Osteoblast (primary cell): ENCODE results near the gene SORCS3. TPM values are rescaled to one million over a fixed set of nuclear protein-coding genes. Genes with fewer than 3 reads are reported as not detected.

Source experiments
- DNase-seq: peaks from one replicate; pipeline ENCODE4 v3.0.0; 2011; ENCODE audit warnings: low spot score, mixed read lengths; ENCODE audit not compliant: insufficient read length; ENCODE audit errors: missing footprints
- H2AFZ ChIP-seq: 2 replicates; pipeline ENCODE4 v1.6.0; 2011; ENCODE audit warnings: mild to moderate bottlenecking, low read length
- H3K27ac ChIP-seq: 2 replicates; pipeline ENCODE4 v1.5.1; 2011; ENCODE audit warnings: mild to moderate bottlenecking, low read depth, low read length, moderate library complexity
- H3K27me3 ChIP-seq: 2 replicates; pipeline ENCODE4 v1.6.0; 2012; ENCODE audit warnings: mild to moderate bottlenecking, control low read depth, inconsistent platforms, low read length, moderate library complexity; ENCODE audit not compliant: insufficient read depth
- H3K36me3 ChIP-seq: 2 replicates; pipeline ENCODE4 v1.5.1; 2011; ENCODE audit warnings: mild to moderate bottlenecking, low read length, control low read depth, moderate library complexity; ENCODE audit not compliant: insufficient read depth
- H3K4me1 ChIP-seq: 2 replicates; pipeline ENCODE4 v1.5.1; 2011; ENCODE audit warnings: mild to moderate bottlenecking, low read length, control low read depth, moderate library complexity; ENCODE audit not compliant: insufficient read depth
- H3K4me2 ChIP-seq: 2 replicates; pipeline ENCODE4 v1.6.0; 2011; ENCODE audit warnings: mild to moderate bottlenecking, low read length; ENCODE audit not compliant: insufficient read depth
- H3K4me3 ChIP-seq: fragments of 200-600 bp; sonication (generic); 3 replicates; pipeline ENCODE4 v1.5.1; 2012; ENCODE audit warnings: mild to moderate bottlenecking, low read length, inconsistent platforms; ENCODE audit not compliant: insufficient read depth
- H3K79me2 ChIP-seq: 2 replicates; pipeline ENCODE4 v1.6.0; 2012; ENCODE audit warnings: mild to moderate bottlenecking, low read length, control low read depth, inconsistent platforms; ENCODE audit not compliant: insufficient read depth
- H3K9me3 ChIP-seq: 2 replicates; pipeline ENCODE4 v1.5.1; 2011; ENCODE audit warnings: low read depth, low read length, control low read depth
- H4K20me1 ChIP-seq: 2 replicates; pipeline ENCODE4 v1.6.0; 2012; ENCODE audit warnings: mild to moderate bottlenecking, low read length, control low read depth; ENCODE audit not compliant: insufficient read depth
- total RNA-seq: library from RNA; depleted of rRNA; stranded (reverse); fragments of >200 nt; gene quantifications from 2 replicates; pipeline ENCODE4 v1.2.3, GENCODE V29; 2012
- TF ChIP-seq, protein P1 (sequence below): IDR thresholded peaks from 2 replicates; pipeline ENCODE4 v1.5.1; 2011; ENCODE audit warnings: mild to moderate bottlenecking, low read depth, low read length, moderate library complexity; ENCODE audit errors: extremely low read depth

The SORCS3 gene
- total RNA-seq, 1 donor, result not detected

- Histone ChIP-seq H3K27ac (no peak overlapping the region), H3K27me3 (no peaks in the 10 kb centered on the region), H3K4me3 (no peak overlapping the region), H2AFZ (no peak overlapping the region), H3K9me3 (no peaks in the 10 kb centered on the region), H3K4me1 (no peaks in the 10 kb centered on the region), H4K20me1 (no peaks in the 10 kb centered on the region), H3K36me3 (no peaks in the 10 kb centered on the region), H3K79me2 (no peaks in the 10 kb centered on the region), H3K4me2 (no peak overlapping the region)
- TF ChIP-seq, protein P1, sequence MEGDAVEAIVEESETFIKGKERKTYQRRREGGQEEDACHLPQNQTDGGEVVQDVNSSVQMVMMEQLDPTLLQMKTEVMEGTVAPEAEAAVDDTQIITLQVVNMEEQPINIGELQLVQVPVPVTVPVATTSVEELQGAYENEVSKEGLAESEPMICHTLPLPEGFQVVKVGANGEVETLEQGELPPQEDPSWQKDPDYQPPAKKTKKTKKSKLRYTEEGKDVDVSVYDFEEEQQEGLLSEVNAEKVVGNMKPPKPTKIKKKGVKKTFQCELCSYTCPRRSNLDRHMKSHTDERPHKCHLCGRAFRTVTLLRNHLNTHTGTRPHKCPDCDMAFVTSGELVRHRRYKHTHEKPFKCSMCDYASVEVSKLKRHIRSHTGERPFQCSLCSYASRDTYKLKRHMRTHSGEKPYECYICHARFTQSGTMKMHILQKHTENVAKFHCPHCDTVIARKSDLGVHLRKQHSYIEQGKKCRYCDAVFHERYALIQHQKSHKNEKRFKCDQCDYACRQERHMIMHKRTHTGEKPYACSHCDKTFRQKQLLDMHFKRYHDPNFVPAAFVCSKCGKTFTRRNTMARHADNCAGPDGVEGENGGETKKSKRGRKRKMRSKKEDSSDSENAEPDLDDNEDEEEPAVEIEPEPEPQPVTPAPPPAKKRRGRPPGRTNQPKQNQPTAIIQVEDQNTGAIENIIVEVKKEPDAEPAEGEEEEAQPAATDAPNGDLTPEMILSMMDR, result no peak
- no peak for DNase-seq
Observed at GRCh38 chr10:105269689-105270088, 628.6 kb downstream of the SORCS3 start.

DNA sequence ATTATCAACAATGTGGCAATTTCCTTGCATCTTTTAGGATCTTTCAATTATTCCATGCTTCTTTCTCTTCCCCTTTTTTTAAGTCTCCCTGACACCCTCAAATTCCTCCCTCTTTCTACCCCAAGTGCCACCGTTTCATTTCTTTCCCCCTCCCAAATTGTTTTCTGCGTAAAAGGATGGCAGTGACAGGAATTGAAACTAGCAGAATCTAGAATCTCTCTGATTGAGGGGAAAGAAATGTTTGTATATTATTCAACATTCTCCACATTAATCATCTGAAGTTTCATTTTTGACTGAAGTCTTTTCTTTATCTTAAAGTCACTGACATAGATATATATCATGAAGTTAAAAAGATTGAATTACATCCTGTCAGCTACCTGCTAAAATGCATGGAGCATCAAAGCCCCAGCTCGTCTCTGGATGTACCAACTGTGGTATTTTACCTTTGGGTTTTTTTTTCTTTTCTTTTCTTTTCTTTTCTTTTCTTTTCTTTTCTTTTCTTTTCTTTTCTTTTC lies 633.5 kb downstream of the SORCS3 start:
- Histone ChIP-seq H3K79me2 (no peaks in the 10 kb centered on the region), H3K4me1 (no peaks in the 10 kb centered on the region), H2AFZ (no peak overlapping the region), H4K20me1 (no peaks in the 10 kb centered on the region), H3K36me3 (no peaks in the 10 kb centered on the region), H3K4me3 (no peak overlapping the region), H3K27ac (no peak overlapping the region), H3K4me2 (no peak overlapping the region), H3K27me3 (no peaks in the 10 kb centered on the region), H3K9me3 (no peaks in the 10 kb centered on the region)
- no peak for DNase-seq
- TF ChIP-seq, protein P1, result no peak

GRCh38 chr10:105278439-105278838 lies 637.3 kb downstream of the SORCS3 start:
- no peak overlapping the region for H2AFZ ChIP-seq
- no peaks in the 10 kb centered on the region for H3K79me2 ChIP-seq
- H4K20me1 ChIP-seq, result no peaks in the 10 kb centered on the region
- no peak overlapping the region for H3K27ac ChIP-seq
- no peak overlapping the region for H3K4me3 ChIP-seq
- H3K4me2 ChIP-seq, result no peak overlapping the region
- H3K36me3 ChIP-seq, result no peaks in the 10 kb centered on the region
- no peaks in the 10 kb centered on the region for H3K27me3 ChIP-seq
- no peaks in the 10 kb centered on the region for H3K4me1 ChIP-seq
- TF ChIP-seq, protein P1, result no peak
- no peak for DNase-seq
- no peaks in the 10 kb centered on the region for H3K9me3 ChIP-seq

DNA sequence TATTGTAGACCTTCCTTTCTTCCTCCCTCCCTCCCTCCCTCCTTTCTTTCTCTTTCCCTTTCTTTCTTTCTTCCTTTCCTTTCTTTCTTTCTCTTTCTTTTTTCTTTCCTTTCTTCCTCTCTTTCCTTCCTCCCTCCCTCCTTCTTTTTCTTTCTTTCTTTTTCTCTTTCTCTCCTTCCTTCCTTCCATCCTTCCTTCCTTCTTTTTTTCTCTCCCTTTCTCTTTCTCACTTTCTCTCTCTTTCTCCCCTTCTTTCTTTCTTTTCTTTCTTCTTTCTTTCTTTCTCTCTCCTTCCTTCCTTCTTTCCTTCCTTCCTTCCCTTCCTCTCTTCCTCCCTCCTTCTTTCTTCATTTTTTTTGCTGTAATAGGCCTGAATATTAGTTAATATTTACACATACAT lies 638.0 kb downstream of the SORCS3 start:
- Histone ChIP-seq H3K36me3 (no peaks in the 10 kb centered on the region), H3K9me3 (no peaks in the 10 kb centered on the region), H3K27ac (no peak overlapping the region), H2AFZ (no peak overlapping the region), H3K27me3 (no peaks in the 10 kb centered on the region), H3K4me1 (no peaks in the 10 kb centered on the region), H4K20me1 (no peaks in the 10 kb centered on the region), H3K4me2 (no peak overlapping the region), H3K79me2 (no peaks in the 10 kb centered on the region), H3K4me3 (no peak overlapping the region)
- TF ChIP-seq, protein P1, result no peak
- DNase-seq, result no peak
